Measurements from ENCODE around the gene POC1B.

DNA sequence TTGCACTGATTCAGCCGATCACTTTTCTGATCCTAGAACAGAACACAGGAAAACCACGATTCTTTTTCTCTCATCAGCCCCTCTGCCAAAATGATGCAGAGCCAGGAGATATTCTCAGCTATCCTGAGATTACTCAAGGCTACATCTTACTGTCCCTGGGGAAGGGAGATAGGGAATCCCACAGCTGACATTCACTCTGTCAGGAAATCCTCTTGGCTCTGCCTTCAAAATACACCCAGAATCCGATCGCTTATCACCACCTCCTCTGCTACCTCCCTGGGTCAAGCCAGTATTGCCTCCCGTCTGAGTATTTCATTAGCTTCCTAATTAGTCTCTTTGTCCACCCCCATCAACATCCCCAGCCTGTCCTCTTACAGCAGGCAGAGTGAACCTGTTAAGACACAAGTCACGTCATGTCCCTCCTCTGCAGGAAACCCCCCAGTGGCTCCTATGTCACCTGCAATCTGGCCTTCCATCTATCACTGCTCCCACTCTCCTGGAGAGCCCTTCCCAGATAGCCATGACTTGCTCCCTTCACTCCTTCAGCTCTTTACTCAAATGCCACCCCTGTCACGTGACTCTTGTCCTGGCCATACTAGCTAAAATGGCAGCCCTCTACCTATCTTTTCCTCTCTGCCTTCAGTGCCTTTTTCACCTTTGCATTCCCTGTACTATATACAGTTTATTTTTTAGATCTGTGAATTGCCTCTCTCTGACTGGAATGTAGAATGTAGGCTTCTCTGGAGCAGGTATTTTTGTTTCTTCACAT lies 71.6 kb downstream of the POC1B start:
- no peak for TF ChIP-seq POLR2A (IDR thresholded peaks at IDR 0.05)
- TF ChIP-seq, protein P1, sequence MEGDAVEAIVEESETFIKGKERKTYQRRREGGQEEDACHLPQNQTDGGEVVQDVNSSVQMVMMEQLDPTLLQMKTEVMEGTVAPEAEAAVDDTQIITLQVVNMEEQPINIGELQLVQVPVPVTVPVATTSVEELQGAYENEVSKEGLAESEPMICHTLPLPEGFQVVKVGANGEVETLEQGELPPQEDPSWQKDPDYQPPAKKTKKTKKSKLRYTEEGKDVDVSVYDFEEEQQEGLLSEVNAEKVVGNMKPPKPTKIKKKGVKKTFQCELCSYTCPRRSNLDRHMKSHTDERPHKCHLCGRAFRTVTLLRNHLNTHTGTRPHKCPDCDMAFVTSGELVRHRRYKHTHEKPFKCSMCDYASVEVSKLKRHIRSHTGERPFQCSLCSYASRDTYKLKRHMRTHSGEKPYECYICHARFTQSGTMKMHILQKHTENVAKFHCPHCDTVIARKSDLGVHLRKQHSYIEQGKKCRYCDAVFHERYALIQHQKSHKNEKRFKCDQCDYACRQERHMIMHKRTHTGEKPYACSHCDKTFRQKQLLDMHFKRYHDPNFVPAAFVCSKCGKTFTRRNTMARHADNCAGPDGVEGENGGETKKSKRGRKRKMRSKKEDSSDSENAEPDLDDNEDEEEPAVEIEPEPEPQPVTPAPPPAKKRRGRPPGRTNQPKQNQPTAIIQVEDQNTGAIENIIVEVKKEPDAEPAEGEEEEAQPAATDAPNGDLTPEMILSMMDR (IDR thresholded peaks at IDR 0.05): no peak
- TF ChIP-seq EP300 (IDR thresholded peaks at IDR 0.05): no peak
